ENCODE data around the gene THSD4.

THSD4 gene

GRCh38 chr15:71811752-71812735, 696.8 kb downstream of the THSD4 start:
- no peaks in the 10 kb centered on the region for H3K27me3 ChIP-seq (ENCODE audit: control insufficient read depth in 1 of 2, insufficient read depth in 2 of 2, low read length in 2 of 2)
- no peaks in the 10 kb centered on the region for H3K36me3 ChIP-seq (ENCODE audit: control insufficient read depth in 2 of 2, insufficient read depth in 2 of 2, low read length in 2 of 2)
- no peak overlapping the region for H3K27ac ChIP-seq (ENCODE audit: low read length)
- H3K9ac ChIP-seq (ENCODE audit: low read length in 2 of 2), result no peak overlapping the region
- no peaks in the 10 kb centered on the region for H3K9me3 ChIP-seq (ENCODE audit: control insufficient read depth in 2 of 2, low read length in 2 of 2)
- H3K4me1 ChIP-seq (ENCODE audit: control insufficient read depth, insufficient read depth, low read length), result no peaks in the 10 kb centered on the region
- H3K4me3 ChIP-seq (ENCODE audit: low read length in 2 of 2), result no peak overlapping the region

GRCh38 chr15:71812966-71813722, 697.9 kb downstream of the THSD4 start:
- Histone ChIP-seq H3K4me3 (ENCODE audit: low read length in 2 of 2) (no peak overlapping the region), H3K4me1 (ENCODE audit: control insufficient read depth, insufficient read depth, low read length) (no peaks in the 10 kb centered on the region), H3K9ac (ENCODE audit: low read length in 2 of 2) (no peak overlapping the region), H3K27ac (ENCODE audit: low read length) (no peak overlapping the region), H3K27me3 (ENCODE audit: control insufficient read depth in 1 of 2, insufficient read depth in 2 of 2, low read length in 2 of 2) (no peaks in the 10 kb centered on the region), H3K36me3 (ENCODE audit: control insufficient read depth in 2 of 2, insufficient read depth in 2 of 2, low read length in 2 of 2) (no peaks in the 10 kb centered on the region), H3K9me3 (ENCODE audit: control insufficient read depth in 2 of 2, low read length in 2 of 2) (no peaks in the 10 kb centered on the region)

DNA sequence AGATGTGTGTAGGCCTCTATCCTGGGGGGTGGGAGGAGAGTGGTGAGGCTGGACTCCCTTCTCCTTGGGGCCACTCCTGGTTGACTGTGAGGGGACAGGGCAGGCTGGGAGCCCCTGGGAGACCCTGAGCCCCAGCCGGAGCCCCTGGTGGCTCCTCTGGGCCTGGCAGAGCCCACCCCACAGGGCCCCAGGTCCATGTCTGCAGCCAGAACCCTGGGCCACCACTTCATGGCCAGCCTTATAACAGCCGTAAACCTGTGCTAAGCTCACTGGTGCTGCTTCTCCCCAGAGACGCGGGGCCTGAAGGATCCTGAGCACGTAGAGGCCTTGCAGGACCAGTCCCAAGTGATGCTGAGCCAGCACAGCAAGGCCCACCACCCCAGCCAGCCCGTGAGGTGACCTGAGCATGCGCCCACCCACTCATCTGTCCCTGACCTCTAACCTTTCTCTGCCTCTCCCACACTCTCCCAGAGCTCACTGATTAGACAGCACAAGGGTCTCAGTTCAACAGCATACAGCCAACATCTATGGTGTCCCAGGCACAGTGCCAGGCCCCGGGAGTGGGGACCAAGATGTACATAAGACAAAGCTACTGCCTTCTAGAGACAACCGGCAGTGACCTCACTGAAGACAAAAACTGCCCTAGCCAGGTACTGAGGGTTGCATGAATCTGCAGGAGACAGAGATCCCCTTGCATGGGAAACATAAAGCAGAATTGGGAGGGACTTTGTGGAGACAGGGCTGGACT, 698.6 kb downstream of the THSD4 start:
- Histone ChIP-seq H3K27ac (ENCODE audit: low read length) (no peak overlapping the region), H3K27me3 (ENCODE audit: control insufficient read depth in 1 of 2, insufficient read depth in 2 of 2, low read length in 2 of 2) (no peaks in the 10 kb centered on the region), H3K9me3 (ENCODE audit: control insufficient read depth in 2 of 2, low read length in 2 of 2) (no peaks in the 10 kb centered on the region), H3K36me3 (ENCODE audit: control insufficient read depth in 2 of 2, insufficient read depth in 2 of 2, low read length in 2 of 2) (no peaks in the 10 kb centered on the region), H3K9ac (ENCODE audit: low read length in 2 of 2) (no peak overlapping the region), H3K4me3 (ENCODE audit: low read length in 2 of 2) (no peak overlapping the region), H3K4me1 (ENCODE audit: control insufficient read depth, insufficient read depth, low read length) (no peaks in the 10 kb centered on the region)

DNA sequence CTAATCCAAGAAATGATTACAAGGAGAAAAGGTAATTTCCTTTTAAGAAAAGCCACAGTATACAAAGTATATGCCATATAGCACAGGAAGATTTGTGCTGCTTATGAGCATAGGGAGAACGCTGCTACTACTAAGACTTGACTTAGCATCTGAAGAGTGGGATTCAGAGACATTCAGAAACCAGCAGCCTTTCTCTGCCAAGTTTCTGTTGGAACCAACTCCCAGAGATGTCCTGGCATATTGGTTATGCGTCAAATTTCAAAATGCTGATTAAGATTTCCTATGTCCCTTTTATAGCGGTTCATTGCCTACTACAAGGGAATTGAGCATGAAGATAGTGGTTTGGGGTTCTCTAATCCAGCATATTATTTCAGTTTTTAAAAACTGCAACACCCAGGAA, 700.0 kb downstream of the THSD4 start:
- no peak overlapping the region for H3K9ac ChIP-seq (ENCODE audit: low read length in 2 of 2)
- no peaks in the 10 kb centered on the region for H3K36me3 ChIP-seq (ENCODE audit: control insufficient read depth in 2 of 2, insufficient read depth in 2 of 2, low read length in 2 of 2)
- H3K4me1 ChIP-seq (ENCODE audit: control insufficient read depth, insufficient read depth, low read length), result no peaks in the 10 kb centered on the region
- H3K27me3 ChIP-seq (ENCODE audit: control insufficient read depth in 1 of 2, insufficient read depth in 2 of 2, low read length in 2 of 2), result no peaks in the 10 kb centered on the region
- no peak overlapping the region for H3K27ac ChIP-seq (ENCODE audit: low read length)
- H3K4me3 ChIP-seq (ENCODE audit: low read length in 2 of 2), result no peak overlapping the region
- no peaks in the 10 kb centered on the region for H3K9me3 ChIP-seq (ENCODE audit: control insufficient read depth in 2 of 2, low read length in 2 of 2)

DNA sequence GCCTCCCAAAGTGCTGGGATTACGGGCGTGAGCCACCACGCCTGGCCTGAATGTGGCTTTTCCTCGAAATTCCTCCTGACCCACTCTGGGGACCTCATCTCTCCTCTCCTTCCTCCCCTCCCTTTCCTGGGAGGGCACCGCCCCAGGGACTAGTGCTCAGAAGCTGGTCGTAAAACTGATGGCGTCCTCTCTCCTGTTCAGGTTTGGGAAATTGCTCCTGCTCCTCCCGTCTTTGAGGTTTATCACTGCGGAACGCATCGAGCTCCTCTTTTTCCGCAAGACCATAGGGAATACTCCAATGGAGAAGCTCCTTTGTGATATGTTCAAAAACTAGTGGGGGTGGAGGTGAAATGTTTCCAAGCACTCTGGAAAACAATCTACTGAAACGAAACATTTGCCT, 702.1 kb downstream of the THSD4 start:
- Histone ChIP-seq H3K9me3 (ENCODE audit: control insufficient read depth in 2 of 2, low read length in 2 of 2) (peaks cover 0 to 4% of the 10 kb centered on the region in 2 donors), H3K27ac (ENCODE audit: low read length) (no peak overlapping the region), H3K9ac (ENCODE audit: low read length in 2 of 2) (no peak overlapping the region), H3K4me3 (ENCODE audit: low read length in 2 of 2) (no peak overlapping the region), H3K4me1 (ENCODE audit: control insufficient read depth, insufficient read depth, low read length) (no peaks in the 10 kb centered on the region), H3K36me3 (ENCODE audit: control insufficient read depth in 2 of 2, insufficient read depth in 2 of 2, low read length in 2 of 2) (peaks cover 3 to 6% of the 10 kb centered on the region in 2 donors), H3K27me3 (ENCODE audit: control insufficient read depth in 1 of 2, insufficient read depth in 2 of 2, low read length in 2 of 2) (no peaks in the 10 kb centered on the region)

GRCh38 chr15:71820127-71820526, 704.9 kb downstream of the THSD4 start:
- Histone ChIP-seq H3K36me3 (ENCODE audit: control insufficient read depth in 2 of 2, insufficient read depth in 2 of 2, low read length in 2 of 2) (peaks cover 9 to 15% of the 10 kb centered on the region in 2 donors), H3K4me1 (ENCODE audit: control insufficient read depth, insufficient read depth, low read length) (no peaks in the 10 kb centered on the region), H3K4me3 (ENCODE audit: low read length in 2 of 2) (no peak overlapping the region), H3K9me3 (ENCODE audit: control insufficient read depth in 2 of 2, low read length in 2 of 2) (peaks cover 0 to 4% of the 10 kb centered on the region in 2 donors), H3K9ac (ENCODE audit: low read length in 2 of 2) (no peak overlapping the region), H3K27me3 (ENCODE audit: control insufficient read depth in 1 of 2, insufficient read depth in 2 of 2, low read length in 2 of 2) (no peaks in the 10 kb centered on the region), H3K27ac (ENCODE audit: low read length) (no peak overlapping the region)

DNA sequence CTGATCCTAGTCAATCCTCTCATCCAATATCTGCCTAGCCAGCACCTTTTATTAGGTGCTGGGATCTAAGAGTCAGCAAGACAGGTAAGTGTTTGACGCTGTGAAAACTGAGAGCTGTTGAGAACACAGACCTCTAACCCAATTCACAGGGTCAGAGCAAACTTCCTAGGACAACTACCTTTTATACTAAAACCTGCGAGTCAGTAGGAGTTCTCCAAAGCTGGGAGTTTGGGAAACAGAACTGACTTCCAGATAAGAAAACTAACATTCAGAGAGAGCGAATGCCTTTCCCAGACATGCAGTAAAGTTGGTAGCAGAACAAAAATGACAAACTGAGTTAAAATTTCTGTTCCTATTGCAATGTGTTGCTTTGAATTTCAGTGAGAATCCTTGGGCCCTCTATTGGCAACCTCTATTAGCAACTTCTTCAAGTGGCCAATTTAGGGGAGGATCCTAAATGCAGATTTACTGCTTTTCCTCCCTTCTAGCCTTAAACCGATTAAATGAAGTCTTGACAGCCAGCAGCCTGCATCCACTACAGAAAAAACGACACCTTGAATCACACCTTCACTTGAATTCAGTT, 706.4 kb downstream of the THSD4 start:
- Histone ChIP-seq H3K27me3 (ENCODE audit: control insufficient read depth in 1 of 2, insufficient read depth in 2 of 2, low read length in 2 of 2) (no peaks in the 10 kb centered on the region), H3K36me3 (ENCODE audit: control insufficient read depth in 2 of 2, insufficient read depth in 2 of 2, low read length in 2 of 2) (peaks cover 16 to 25% of the 10 kb centered on the region in 2 donors), H3K9ac (ENCODE audit: low read length in 2 of 2) (no peak overlapping the region), H3K4me3 (ENCODE audit: low read length in 2 of 2) (no peak overlapping the region), H3K27ac (ENCODE audit: low read length) (no peak overlapping the region), H3K4me1 (ENCODE audit: control insufficient read depth, insufficient read depth, low read length) (no peaks in the 10 kb centered on the region), H3K9me3 (ENCODE audit: control insufficient read depth in 2 of 2, low read length in 2 of 2) (peaks cover 0 to 4% of the 10 kb centered on the region in 2 donors)

DNA sequence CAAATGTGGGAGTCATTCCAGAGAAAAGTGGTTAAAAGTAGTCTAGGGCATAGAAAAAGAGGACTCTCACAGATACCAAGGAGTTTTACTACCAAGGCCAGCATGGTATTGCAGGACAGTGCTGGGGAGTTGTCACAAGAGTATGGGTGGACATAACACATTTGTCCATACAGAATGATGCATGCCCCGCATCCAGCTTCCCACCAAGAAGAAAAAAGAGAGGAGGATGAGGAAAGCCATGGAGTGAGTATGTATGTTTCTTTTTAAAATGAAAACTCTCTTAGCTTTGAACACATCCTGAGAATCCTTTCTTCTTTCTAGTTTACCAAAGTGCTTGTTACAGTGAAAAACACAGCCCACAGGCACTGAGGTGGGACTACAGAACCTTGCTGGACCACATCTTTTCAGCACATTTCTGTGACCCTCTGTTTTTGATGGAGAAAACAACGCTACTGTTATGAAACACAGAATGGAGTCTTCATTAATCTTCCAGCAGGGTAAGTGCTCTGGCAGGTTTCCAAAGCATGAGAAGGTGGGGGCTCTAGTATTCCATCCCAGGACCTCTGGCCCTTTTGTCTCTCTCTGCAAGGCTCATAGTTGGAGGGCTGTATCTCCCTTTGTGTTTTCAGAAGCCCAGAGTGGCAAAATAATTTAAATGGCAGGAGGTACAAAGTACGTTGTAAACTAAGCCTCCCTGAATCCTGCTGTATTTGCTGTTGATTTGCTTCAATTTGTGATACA, 707.8 kb downstream of the THSD4 start:
- Histone ChIP-seq H3K9ac (ENCODE audit: low read length in 2 of 2) (no peak overlapping the region), H3K9me3 (ENCODE audit: control insufficient read depth in 2 of 2, low read length in 2 of 2) (peaks cover 0 to 4% of the 10 kb centered on the region in 2 donors), H3K27me3 (ENCODE audit: control insufficient read depth in 1 of 2, insufficient read depth in 2 of 2, low read length in 2 of 2) (no peaks in the 10 kb centered on the region), H3K36me3 (ENCODE audit: control insufficient read depth in 2 of 2, insufficient read depth in 2 of 2, low read length in 2 of 2) (peaks cover 30 to 32% of the 10 kb centered on the region in 2 donors), H3K4me3 (ENCODE audit: low read length in 2 of 2) (no peak overlapping the region), H3K4me1 (ENCODE audit: control insufficient read depth, insufficient read depth, low read length) (no peaks in the 10 kb centered on the region), H3K27ac (ENCODE audit: low read length) (no peak overlapping the region)

- Histone ChIP-seq H3K4me3 (ENCODE audit: low read length in 2 of 2) (no peak overlapping the region), H3K27ac (ENCODE audit: low read length) (no peak overlapping the region), H3K9ac (ENCODE audit: low read length in 2 of 2) (no peak overlapping the region), H3K36me3 (ENCODE audit: control insufficient read depth in 2 of 2, insufficient read depth in 2 of 2, low read length in 2 of 2) (peaks cover 36 to 38% of the 10 kb centered on the region in 2 donors), H3K4me1 (ENCODE audit: control insufficient read depth, insufficient read depth, low read length) (no peaks in the 10 kb centered on the region), H3K27me3 (ENCODE audit: control insufficient read depth in 1 of 2, insufficient read depth in 2 of 2, low read length in 2 of 2) (no peaks in the 10 kb centered on the region), H3K9me3 (ENCODE audit: control insufficient read depth in 2 of 2, low read length in 2 of 2) (peaks cover 0 to 4% of the 10 kb centered on the region in 2 donors)
These were observed 708.5 kb downstream of the THSD4 start for GRCh38 chr15:71823801-71824200.

Measured in stomach smooth muscle (tissue), 2 donors.